ENCODE data around the gene NDE1. TPM values are rescaled to one million over a fixed set of nuclear protein-coding genes. Genes with fewer than 3 reads are reported as not detected.

Gene NDE1
- total and polyA plus RNA-seq, 2 of the 8 experiments (the other 6 are each of a cell fraction or from before 2014, with no cell fraction given), result 13.3 to 41.3 TPM

- H2AK5ac ChIP-seq (ENCODE audit: low read depth, low read length), result no peak overlapping the region
- no peak overlapping the region for H2BK12ac ChIP-seq (ENCODE audit: low read depth, low read length)
- POLR2A ChIA-PET (ENCODE audit: partially characterized antibody), result no interaction called here
- no peak overlapping the region for H3K9ac ChIP-seq (replicated peaks in 1 of 4; ENCODE audit: extremely low read depth in 1 of 4, low read depth in 3 of 4, low read length in 3 of 4)
- CTCF ChIA-PET (ENCODE audit: partially characterized antibody), result no interaction called here
- H2BK20ac ChIP-seq (ENCODE audit: low read length), result no peak overlapping the region
- H3K4me1 ChIP-seq (replicated peaks in 1 of 4; ENCODE audit: control insufficient read depth in 3 of 4, insufficient read depth in 4 of 4, low read length in 3 of 4), result no peaks in the 10 kb centered on the region
- H3K4me2 ChIP-seq (ENCODE audit: insufficient read depth in 1 of 2, low read depth in 2 of 2, low read length in 2 of 2), result no peak overlapping the region
- H3K4ac ChIP-seq (replicated peaks; ENCODE audit: insufficient read length, low read depth, low read length), result no peak overlapping the region
- no peak for DNase-seq (ENCODE audit: low read depth in 1 of 2, low spot score in 2 of 2)
- no peak for FAIRE-seq
- H3K18ac ChIP-seq (ENCODE audit: extremely low read depth, low read length), result no peak overlapping the region
- no peak overlapping the region for H2BK5ac ChIP-seq (ENCODE audit: low read depth, low read length)
- H3K4me3 ChIP-seq (ENCODE audit: extremely low read depth in 1 of 4, insufficient read depth in 2 of 4, low read depth in 3 of 4, low read length in 4 of 4), result no peak overlapping the region
- H3K27me3 ChIP-seq (replicated peaks in 1 of 4; ENCODE audit: control insufficient read depth in 3 of 4, extremely low read depth in 1 of 4, insufficient read depth in 3 of 4, low read length in 3 of 4), result no peaks in the 10 kb centered on the region
- H3K23ac ChIP-seq (ENCODE audit: insufficient read length), result no peak overlapping the region
- H3K9me3 ChIP-seq (ENCODE audit: insufficient read depth in 2 of 2, low read depth in 1 of 2, low read length in 1 of 2), result no peaks in the 10 kb centered on the region
- no peak overlapping the region for H3K14ac ChIP-seq (ENCODE audit: insufficient read length)
- no peak overlapping the region for H2BK15ac ChIP-seq (ENCODE audit: low read length)
- H2BK120ac ChIP-seq (replicated peaks; ENCODE audit: low read depth, low read length), result no peak overlapping the region
- no peaks in the 10 kb centered on the region for H3K79me1 ChIP-seq (ENCODE audit: low read depth, low read length)
- H3K23me2 ChIP-seq (ENCODE audit: low read depth, low read length), result no peaks in the 10 kb centered on the region
- no peak overlapping the region for H3K27ac ChIP-seq (ENCODE audit: low read depth, low read length)
- H4K91ac ChIP-seq (replicated peaks; ENCODE audit: insufficient read length, low read length), result no peak overlapping the region
- H3K79me2 ChIP-seq (ENCODE audit: control insufficient read depth in 1 of 2, insufficient read depth in 2 of 2, low read length in 2 of 2), result no peaks in the 10 kb centered on the region
- no peaks in the 10 kb centered on the region for H4K20me1 ChIP-seq (replicated peaks in 1 of 2; ENCODE audit: control insufficient read depth in 1 of 2, insufficient read depth in 2 of 2, low read length in 2 of 2)
- H2AFZ ChIP-seq (ENCODE audit: low read length), result no peak overlapping the region
- H3K36me3 ChIP-seq (ENCODE audit: control insufficient read depth in 2 of 4, insufficient read depth in 4 of 4, low read length in 3 of 4), result peaks cover 0 to 6% (median 0%) of the 10 kb centered on the region in 4 experiments; a peak in 3 of 8 replicates
- H4K5ac ChIP-seq (ENCODE audit: insufficient read length, low read depth, low read length), result no peak overlapping the region
- no peak overlapping the region for H4K8ac ChIP-seq (ENCODE audit: extremely low read depth, insufficient read depth, low read length)
- H3K56ac ChIP-seq (replicated peaks; ENCODE audit: insufficient read length, low read depth, low read length), result no peak overlapping the region
- WGBS, 2 experiments (ENCODE audit: extremely low coverage in 1 of 2, insufficient coverage in 1 of 2, insufficient read length in 1 of 2, insufficient replicate concordance in 2 of 2, low coverage in 1 of 2, low lambda C conversion rate in 2 of 2, missing lambda C conversion rate in 1 of 2), result 92% methylated on average over 5 of the region's 5 CpGs; no CpG with 5 or more reads in 1 of the 2 experiments
- TF ChIP-seq ZNF274 (IDR thresholded peaks at IDR 0.05; ENCODE audit: borderline replicate concordance, extremely low read depth, low read length) (no peak), PHF8 (conservative IDR thresholded peaks at IDR 0.05; ENCODE audit: low read depth, low read length) (no peak), ATF2 (IDR thresholded peaks at IDR 0.05; ENCODE audit: low read length) (no peak), ATF3 (IDR thresholded peaks at IDR 0.05; ENCODE audit: insufficient read depth, low read depth, low read length) (no peak), KDM1A (IDR thresholded peaks at IDR 0.05; ENCODE audit: borderline replicate concordance, low read length) (no peak), RFX5 (IDR thresholded peaks at IDR 0.05; ENCODE audit: borderline replicate concordance, low read depth, low read length) (no peak), RXRA (IDR thresholded peaks at IDR 0.05; ENCODE audit: insufficient read depth, low read depth, low read length) (no peak), SAP30 (IDR thresholded peaks at IDR 0.05; ENCODE audit: insufficient read depth, insufficient replicate concordance, low read length) (no peak)
These were observed 75.7 kb downstream of the NDE1 start for GRCh38 chr16:15725641-15726240.

Measured in H1 (cell line).